Measurements from ENCODE around the gene PODXL.

Gene PODXL

DNA sequence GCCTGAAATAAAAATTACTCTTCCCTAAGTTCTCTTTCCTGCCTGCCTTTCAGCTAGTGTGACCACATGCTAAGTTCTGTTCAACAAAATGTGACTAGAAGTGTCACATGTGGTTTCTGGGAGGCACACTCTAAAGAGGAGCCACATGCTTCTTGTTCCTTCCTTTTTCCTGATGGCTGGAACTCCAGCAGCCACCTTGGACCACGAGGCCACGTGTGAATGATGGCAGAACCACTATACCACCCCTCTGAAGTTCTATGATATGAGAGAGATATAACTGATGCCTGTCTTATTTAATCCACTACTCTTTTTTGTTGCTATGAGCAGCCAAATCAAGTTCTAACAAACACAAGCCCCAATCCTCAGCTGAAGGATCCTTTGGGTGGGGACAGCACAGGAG, 8.1 kb downstream of the PODXL start:
- peaks cover 84% of the 10 kb centered on the region for H3K36me3 ChIP-seq (ENCODE audit: insufficient read depth, low read length)
- WGBS = 90% methylated on average over 2 of the region's 2 CpGs
- peak overlapping the region; percentile 68; the same call in 1 of the 2 replicates for H3K27ac ChIP-seq (ENCODE audit: low read depth, low read length)
- peaks cover 81% of the 10 kb centered on the region for H3K4me1 ChIP-seq (ENCODE audit: insufficient read depth, low read length)
- H3K4me3 ChIP-seq (ENCODE audit: low read length) = no peak overlapping the region
- H3K27me3 ChIP-seq (ENCODE audit: insufficient read depth, low read length) = no peaks in the 10 kb centered on the region
- H3K9me3 ChIP-seq (ENCODE audit: insufficient read depth, low read depth, low read length) = no peaks in the 10 kb centered on the region
- 0 out of 2 replicates have a peak overlapping the region, but pooled peaks have one; percentile 15 for H3K9ac ChIP-seq (ENCODE audit: low read depth, low read length)

DNA sequence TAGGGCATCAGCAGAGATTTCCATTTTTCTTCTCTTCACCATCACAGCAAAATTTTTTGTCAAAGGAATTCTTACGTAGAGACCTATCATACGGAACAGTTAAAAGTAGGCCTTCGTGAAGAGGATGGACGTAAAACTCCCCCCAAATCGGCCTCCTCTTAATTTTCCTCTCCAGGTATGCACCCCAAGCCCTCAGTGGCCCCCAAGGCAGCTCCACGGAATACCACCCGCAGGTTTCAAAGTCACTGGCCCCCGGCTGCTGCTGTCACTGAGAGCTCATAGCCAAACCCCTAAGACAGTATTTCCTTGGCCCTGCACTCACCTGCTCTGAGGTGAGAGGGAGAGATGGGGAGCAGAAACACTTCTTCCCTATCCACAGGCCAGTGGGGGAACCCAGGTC, 8.8 kb downstream of the PODXL start:
- H3K4me3 ChIP-seq (ENCODE audit: low read length) = no peak overlapping the region; the same call in 1 of the 2 replicates
- no peaks in the 10 kb centered on the region for H3K9me3 ChIP-seq (ENCODE audit: insufficient read depth, low read depth, low read length)
- H3K27me3 ChIP-seq (ENCODE audit: insufficient read depth, low read length) = no peaks in the 10 kb centered on the region
- 76% methylated on average over 8 of the region's 8 CpGs for WGBS
- peak overlapping the region; percentile 15; the same call in 1 of the 2 replicates for H3K9ac ChIP-seq (ENCODE audit: low read depth, low read length)
- peaks cover 85% of the 10 kb centered on the region for H3K36me3 ChIP-seq (ENCODE audit: insufficient read depth, low read length)
- H3K4me1 ChIP-seq (ENCODE audit: insufficient read depth, low read length) = peaks cover 75% of the 10 kb centered on the region
- H3K27ac ChIP-seq (ENCODE audit: low read depth, low read length) = peak overlapping the region; percentile 68; the same call in 1 of the 2 replicates

DNA sequence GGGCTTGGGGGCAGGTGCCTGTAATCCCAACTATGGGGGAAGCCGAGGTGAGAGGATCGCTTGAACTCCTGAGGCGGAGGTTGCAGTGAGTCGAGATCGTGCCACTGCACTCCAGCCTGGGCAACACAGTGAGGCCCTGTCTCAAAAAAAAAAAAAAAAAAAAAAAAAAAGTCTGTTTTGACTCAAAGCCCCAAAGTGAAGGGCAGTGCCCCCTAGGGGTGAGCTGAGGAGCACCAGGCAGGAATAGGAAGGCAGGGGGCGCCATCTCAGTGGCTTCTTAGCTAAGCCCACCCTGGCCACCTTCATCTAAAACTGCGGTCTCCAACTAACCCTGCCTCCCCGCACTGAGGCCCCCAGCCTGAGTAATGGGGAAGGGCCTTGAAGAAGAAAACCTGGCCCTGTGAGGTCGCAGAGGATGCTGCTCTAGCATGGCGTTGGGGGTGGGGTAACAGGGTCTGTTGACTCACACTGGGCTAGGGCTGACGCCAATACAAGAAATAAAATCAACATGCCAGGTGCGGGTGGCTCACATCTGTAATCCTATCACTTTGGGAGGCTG, 9.8 kb downstream of the PODXL start:
- Histone ChIP-seq H3K36me3 (ENCODE audit: insufficient read depth, low read length) (peaks cover 84% of the 10 kb centered on the region), H3K4me1 (ENCODE audit: insufficient read depth, low read length) (peaks cover 70% of the 10 kb centered on the region)

DNA sequence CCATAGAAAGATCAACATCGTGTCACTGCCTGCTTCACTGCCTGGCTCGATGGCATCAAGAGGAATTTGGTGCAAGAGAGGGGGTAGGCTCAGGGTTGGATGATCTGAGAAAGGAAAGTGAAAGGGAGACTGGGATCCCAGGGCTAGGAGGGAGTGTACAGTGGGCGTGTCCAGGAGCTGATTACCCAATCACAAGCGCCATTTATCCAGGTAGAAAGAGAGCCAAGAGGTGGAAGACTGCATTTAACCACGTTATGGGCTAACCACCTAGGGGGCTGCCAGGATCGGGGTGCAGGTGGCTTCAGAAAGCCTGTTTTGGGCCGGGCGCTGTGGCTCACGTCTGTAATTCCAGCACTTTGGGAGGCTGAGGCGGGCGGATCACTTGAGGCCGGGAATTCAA, 10.3 kb downstream of the PODXL start:
- WGBS = 84% methylated on average over 12 of the region's 12 CpGs
- Histone ChIP-seq H3K27ac (ENCODE audit: low read depth, low read length) (no peak overlapping the region), H3K9me3 (ENCODE audit: insufficient read depth, low read depth, low read length) (no peaks in the 10 kb centered on the region)

More for the DNA sequence above, 9.8 kb downstream of the PODXL start:
- peak overlapping the region; percentile 45; the same call in 1 of the 2 replicates for H3K27ac ChIP-seq (ENCODE audit: low read depth, low read length)
- H3K9me3 ChIP-seq (ENCODE audit: insufficient read depth, low read depth, low read length) = no peaks in the 10 kb centered on the region
- no peaks in the 10 kb centered on the region for H3K27me3 ChIP-seq (ENCODE audit: insufficient read depth, low read length)
- H3K9ac ChIP-seq (ENCODE audit: low read depth, low read length) = no peak overlapping the region
- 59% methylated on average over 11 of the region's 12 CpGs for WGBS
- H3K4me3 ChIP-seq (ENCODE audit: low read length) = no peak overlapping the region

DNA sequence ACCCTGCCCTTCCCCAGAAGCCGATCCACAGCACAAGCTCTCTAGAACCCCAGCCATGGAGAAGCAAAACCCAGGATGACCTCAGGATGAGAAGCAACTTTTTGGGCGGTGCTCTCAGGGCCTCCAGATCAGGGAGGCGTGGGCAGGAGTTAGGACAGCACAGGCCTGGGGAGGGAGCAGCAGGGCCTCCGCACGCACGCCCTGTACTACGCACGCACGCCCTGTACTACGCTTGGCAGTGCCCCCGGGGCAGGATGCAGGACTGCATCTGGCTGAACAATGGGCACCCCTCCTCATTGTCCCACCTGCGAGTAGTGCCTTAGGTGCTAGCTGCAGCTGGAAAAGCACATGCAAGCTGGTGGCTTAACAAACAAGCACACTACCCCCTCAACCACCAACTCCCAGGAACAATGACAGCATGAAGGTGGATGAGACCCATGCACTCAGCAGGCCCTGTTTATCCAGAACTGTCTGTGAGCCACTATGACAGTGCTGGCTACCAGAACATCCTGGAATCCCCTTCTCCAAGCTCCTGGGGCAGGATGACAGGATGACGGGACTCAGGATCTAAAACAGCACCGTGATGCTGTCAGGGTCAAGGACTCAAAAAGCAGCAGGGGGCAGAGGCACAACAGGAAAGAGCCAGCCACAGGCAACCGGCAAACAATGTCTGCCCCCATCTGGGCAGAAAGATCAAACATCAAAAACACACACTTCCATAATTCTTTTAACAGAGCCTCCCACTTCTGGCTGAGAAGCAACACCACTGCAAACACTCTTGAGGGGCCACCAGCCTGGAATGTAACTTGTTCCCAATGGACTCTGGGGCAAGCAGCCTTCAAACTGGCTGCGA, 11.8 kb downstream of the PODXL start:
- Histone ChIP-seq H3K27me3 (ENCODE audit: insufficient read depth, low read length) (no peaks in the 10 kb centered on the region), H3K36me3 (ENCODE audit: insufficient read depth, low read length) (peaks cover 82% of the 10 kb centered on the region), H3K4me1 (ENCODE audit: insufficient read depth, low read length) (peaks cover 69% of the 10 kb centered on the region), H3K4me3 (ENCODE audit: low read length) (no peak overlapping the region), H3K9me3 (ENCODE audit: insufficient read depth, low read depth, low read length) (no peaks in the 10 kb centered on the region), H3K27ac (ENCODE audit: low read depth, low read length) (no peak overlapping the region; the same call in 1 of the 2 replicates), H3K9ac (ENCODE audit: low read depth, low read length) (no peak overlapping the region)
- 75% methylated on average over 16 of the region's 16 CpGs for WGBS

More for the DNA sequence above, 10.3 kb downstream of the PODXL start:
- H3K4me1 ChIP-seq (ENCODE audit: insufficient read depth, low read length) = peaks cover 67% of the 10 kb centered on the region
- no peak overlapping the region for H3K9ac ChIP-seq (ENCODE audit: low read depth, low read length)
- H3K36me3 ChIP-seq (ENCODE audit: insufficient read depth, low read length) = peaks cover 81% of the 10 kb centered on the region
- H3K27me3 ChIP-seq (ENCODE audit: insufficient read depth, low read length) = no peaks in the 10 kb centered on the region
- no peak overlapping the region for H3K4me3 ChIP-seq (ENCODE audit: low read length)

DNA sequence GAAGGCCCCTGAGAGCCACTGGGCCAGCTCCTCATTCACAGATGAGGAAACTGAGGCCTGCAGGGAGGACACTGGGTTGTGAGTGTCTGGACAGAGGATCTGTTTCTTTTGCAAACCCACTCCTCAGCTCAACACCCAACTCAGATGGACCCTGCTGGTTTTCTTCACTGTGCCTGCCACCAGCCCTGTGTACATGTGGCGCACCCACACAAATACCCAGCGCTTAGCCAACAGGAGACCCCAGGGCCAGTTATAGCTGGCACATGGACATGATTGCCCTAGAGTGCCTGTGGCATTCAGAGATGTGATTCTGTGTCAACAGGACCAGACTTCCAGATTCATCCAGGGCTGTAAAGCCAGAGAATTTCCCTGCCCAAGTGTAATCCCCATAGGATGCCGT, 12.4 kb downstream of the PODXL start:
- Histone ChIP-seq H3K9ac (ENCODE audit: low read depth, low read length) (no peak overlapping the region), H3K36me3 (ENCODE audit: insufficient read depth, low read length) (peaks cover 81% of the 10 kb centered on the region), H3K27ac (ENCODE audit: low read depth, low read length) (no peak overlapping the region; the same call in 1 of the 2 replicates), H3K27me3 (ENCODE audit: insufficient read depth, low read length) (no peaks in the 10 kb centered on the region), H3K4me1 (ENCODE audit: insufficient read depth, low read length) (peaks cover 69% of the 10 kb centered on the region), H3K4me3 (ENCODE audit: low read length) (no peak overlapping the region), H3K9me3 (ENCODE audit: insufficient read depth, low read depth, low read length) (no peaks in the 10 kb centered on the region)
- WGBS = 94% methylated on average over 3 of the region's 3 CpGs

DNA sequence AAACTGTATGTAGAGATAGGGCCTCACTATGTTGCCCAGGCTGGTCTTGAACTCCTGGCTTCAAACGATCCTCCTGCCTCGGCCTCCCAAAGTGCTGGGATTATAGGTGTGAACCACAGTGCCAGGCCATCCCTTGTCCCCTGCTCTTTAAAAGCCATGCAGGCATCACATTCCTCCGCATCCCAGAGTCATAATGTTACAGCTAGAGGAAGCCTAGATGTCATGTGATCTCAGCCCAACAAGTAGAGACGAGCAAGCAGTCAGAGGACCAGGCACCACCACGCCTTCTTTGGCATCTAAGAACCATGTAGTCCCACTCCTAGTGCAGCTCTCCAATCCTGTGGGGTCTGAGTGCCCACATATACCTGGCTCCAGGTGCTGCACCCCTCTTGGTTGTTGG, 13.1 kb downstream of the PODXL start:
- no peaks in the 10 kb centered on the region for H3K9me3 ChIP-seq (ENCODE audit: insufficient read depth, low read depth, low read length)
- H3K27me3 ChIP-seq (ENCODE audit: insufficient read depth, low read length) = no peaks in the 10 kb centered on the region
- no peak overlapping the region for H3K9ac ChIP-seq (ENCODE audit: low read depth, low read length)
- H3K27ac ChIP-seq (ENCODE audit: low read depth, low read length) = no peak overlapping the region
- H3K4me1 ChIP-seq (ENCODE audit: insufficient read depth, low read length) = peaks cover 69% of the 10 kb centered on the region
- no peak overlapping the region for H3K4me3 ChIP-seq (ENCODE audit: low read length)
- H3K36me3 ChIP-seq (ENCODE audit: insufficient read depth, low read length) = peaks cover 81% of the 10 kb centered on the region
- WGBS = 95% methylated on average over 5 of the region's 5 CpGs

DNA sequence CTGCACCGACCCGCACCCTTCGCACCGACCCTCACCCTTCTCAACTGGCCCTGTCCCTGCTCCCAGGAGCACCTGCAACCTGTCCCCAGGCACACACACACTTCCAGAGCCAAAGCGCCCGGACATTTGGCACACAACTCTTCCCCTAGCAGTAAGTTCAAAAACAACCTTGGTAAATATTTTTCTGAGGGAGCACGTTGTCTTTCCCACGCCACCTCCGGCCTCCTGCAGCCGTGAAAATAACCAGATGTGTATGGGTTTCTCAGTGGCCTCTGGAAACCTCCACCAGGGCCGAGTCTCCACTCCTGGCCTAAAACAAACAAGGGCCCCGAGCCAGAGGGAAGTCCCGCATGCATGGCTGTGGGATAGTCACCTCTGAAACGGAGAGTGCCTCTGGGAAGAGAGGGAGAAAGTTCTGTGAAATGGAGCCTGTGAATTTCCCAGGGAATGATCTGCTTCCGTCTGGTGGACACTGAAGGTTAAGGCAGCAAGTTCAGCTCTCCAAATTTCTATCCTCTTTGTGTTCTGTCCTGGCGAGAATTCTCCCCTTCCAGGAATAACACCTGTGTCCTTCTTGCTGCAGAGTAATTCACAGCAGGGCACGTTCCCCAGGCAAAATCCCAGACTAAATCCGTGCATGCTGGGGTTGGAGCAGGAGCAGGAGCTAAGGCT, 15.8 kb downstream of the PODXL start:
- no peaks in the 10 kb centered on the region for H3K9me3 ChIP-seq (ENCODE audit: insufficient read depth, low read depth, low read length)
- H3K36me3 ChIP-seq (ENCODE audit: insufficient read depth, low read length) = peaks cover 90% of the 10 kb centered on the region
- H3K4me1 ChIP-seq (ENCODE audit: insufficient read depth, low read length) = peaks cover 52% of the 10 kb centered on the region
- H3K27me3 ChIP-seq (ENCODE audit: insufficient read depth, low read length) = no peaks in the 10 kb centered on the region
- H3K4me3 ChIP-seq (ENCODE audit: low read length) = no peak overlapping the region
- H3K9ac ChIP-seq (ENCODE audit: low read depth, low read length) = peak overlapping the region; percentile 11; the same call in 1 of the 2 replicates
- WGBS = 78% methylated on average over 18 of the region's 18 CpGs
- H3K27ac ChIP-seq (ENCODE audit: low read depth, low read length) = peak overlapping the region; percentile 53

DNA sequence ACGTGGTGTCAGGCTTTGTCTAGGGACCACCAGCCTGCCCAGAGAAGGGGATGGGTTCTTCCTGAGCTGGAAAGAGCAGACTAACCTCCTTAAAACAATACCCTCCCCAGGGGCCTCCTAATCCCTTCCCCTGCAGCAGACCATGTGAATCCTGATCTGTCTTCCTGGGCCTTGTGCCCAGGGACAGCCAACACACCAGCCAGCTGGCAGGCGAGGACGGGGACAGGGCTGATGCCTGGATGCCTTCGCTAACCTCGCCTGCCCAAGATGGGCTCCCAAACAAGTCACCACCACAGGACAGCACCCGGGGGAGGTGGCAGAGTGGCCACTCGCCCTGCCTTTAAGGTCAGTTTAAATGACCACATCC, 17.6 kb downstream of the PODXL start:
- Histone ChIP-seq H3K9me3 (ENCODE audit: insufficient read depth, low read depth, low read length) (no peaks in the 10 kb centered on the region), H3K27ac (ENCODE audit: low read depth, low read length) (peak overlapping the region; percentile 68), H3K27me3 (ENCODE audit: insufficient read depth, low read length) (no peaks in the 10 kb centered on the region), H3K36me3 (ENCODE audit: insufficient read depth, low read length) (peaks cover 88% of the 10 kb centered on the region), H3K4me1 (ENCODE audit: insufficient read depth, low read length) (peaks cover 40% of the 10 kb centered on the region), H3K4me3 (ENCODE audit: low read length) (no peak overlapping the region), H3K9ac (ENCODE audit: low read depth, low read length) (no peak overlapping the region)
- WGBS = 80% methylated on average over 7 of the region's 7 CpGs

DNA sequence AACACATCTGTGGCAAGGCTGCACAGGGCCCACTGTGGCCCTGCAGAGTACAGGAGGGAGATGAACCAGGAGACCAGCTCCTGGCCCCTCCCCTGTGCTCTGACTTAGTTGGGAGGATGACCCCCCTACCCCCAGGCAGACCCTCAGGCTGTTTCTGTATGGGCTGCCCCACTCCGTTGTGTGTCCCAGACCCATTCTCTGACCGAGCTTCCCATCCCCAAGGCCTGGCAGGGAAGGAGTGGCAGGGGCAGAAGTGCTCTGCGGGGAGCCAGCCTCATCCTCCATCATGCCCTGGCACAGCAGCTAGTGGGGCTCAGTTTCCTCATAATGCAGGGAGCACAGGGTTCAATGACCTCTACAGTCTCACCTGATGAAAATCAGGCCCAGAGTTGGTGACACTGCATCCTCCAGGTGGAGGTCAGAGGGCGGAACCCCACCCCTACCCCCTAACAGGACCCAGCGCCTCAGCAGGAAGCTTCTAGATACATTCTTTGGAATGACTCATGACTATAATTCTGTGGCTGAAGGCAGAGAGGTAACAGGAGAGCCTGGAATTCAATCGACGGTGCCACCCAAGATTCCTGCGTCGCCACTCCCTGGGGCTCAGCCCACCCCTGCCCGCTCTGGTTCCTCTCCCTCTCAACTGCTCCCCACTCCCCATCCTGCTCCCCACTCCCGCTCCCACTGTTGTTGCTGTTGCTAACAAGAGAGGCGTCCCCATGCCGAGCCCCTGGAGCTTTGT, 18.2 kb downstream of the PODXL start:
- H3K9ac ChIP-seq (ENCODE audit: low read depth, low read length) = no peak overlapping the region
- no peak overlapping the region for H3K4me3 ChIP-seq (ENCODE audit: low read length)
- WGBS = 82% methylated on average over 13 of the region's 13 CpGs
- no peaks in the 10 kb centered on the region for H3K27me3 ChIP-seq (ENCODE audit: insufficient read depth, low read length)
- H3K9me3 ChIP-seq (ENCODE audit: insufficient read depth, low read depth, low read length) = no peaks in the 10 kb centered on the region
- H3K36me3 ChIP-seq (ENCODE audit: insufficient read depth, low read length) = peaks cover 88% of the 10 kb centered on the region
- H3K27ac ChIP-seq (ENCODE audit: low read depth, low read length) = peak overlapping the region; percentile 68
- peaks cover 44% of the 10 kb centered on the region for H3K4me1 ChIP-seq (ENCODE audit: insufficient read depth, low read length)
